Dermis blood vessel endothelial cell (primary cell): ENCODE measurements around the gene IGFLR1. TPM values are rescaled to one million over a fixed set of nuclear protein-coding genes. Genes with fewer than 3 reads are reported as not detected.
"Not testable (repeated sequence)": the region's sequence is repeated elsewhere in the genome, so short reads cannot be mapped to it uniquely, and the experiment has no call there.

Experiments
- DNase-seq: peaks from one replicate; pipeline ENCODE4 v3.0.0; 2010
- total RNA-seq: library from RNA; depleted of rRNA; stranded (reverse); fragments of >200 nt; gene quantifications from 2 replicates; pipeline ENCODE4 v1.2.3, GENCODE V29; 2014

Gene IGFLR1
- total RNA-seq, 1 donor from 2014 or later = 1.9 TPM

- DNase-seq = no peak
These were observed 35.0 kb upstream of the IGFLR1 start for GRCh38 chr19:35777086-35777841.

- DNase-seq = no peak
These were observed 34.0 kb upstream of the IGFLR1 start for GRCh38 chr19:35776102-35776788.

- peak; percentile 96 for DNase-seq
These were observed 33.2 kb upstream of the IGFLR1 start, which contains the start of gene ARHGAP33 for GRCh38 chr19:35775298-35776101. ARHGAP33 (plus strand) TSS chr19:35775564; CDS start chr19:35775659, 95 bp downstream.

GRCh38 chr19:35775046-35775297 is 32.7 kb upstream of the IGFLR1 start:
- no peak for DNase-seq

GRCh38 chr19:35774274-35775045 is 32.2 kb upstream of the IGFLR1 start:
- no peak for DNase-seq

GRCh38 chr19:35773020-35773806 is 31.0 kb upstream of the IGFLR1 start:
- DNase-seq = no peak

- DNase-seq = not testable (repeated sequence)
These were observed 30.1 kb upstream of the IGFLR1 start for GRCh38 chr19:35772362-35772761.

GRCh38 chr19:35768082-35768421 is 25.8 kb upstream of the IGFLR1 start:
- DNase-seq = no peak

- no peak for DNase-seq
These were observed 25.2 kb upstream of the IGFLR1 start for GRCh38 chr19:35767288-35768081.

GRCh38 chr19:35766571-35767104 is 24.4 kb upstream of the IGFLR1 start:
- DNase-seq = no peak

GRCh38 chr19:35764432-35765315 is 22.4 kb upstream of the IGFLR1 start:
- no peak for DNase-seq

- no peak for DNase-seq
These were observed 18.6 kb upstream of the IGFLR1 start for GRCh38 chr19:35760711-35761349.

GRCh38 chr19:35759697-35760096 is 17.4 kb upstream of the IGFLR1 start:
- no peak for DNase-seq

GRCh38 chr19:35757749-35758608 is 15.7 kb upstream of the IGFLR1 start, which contains the start of gene PROSER3:
PROSER3 (plus strand) TSS chr19:35758176; CDS start chr19:35758216, 40 bp downstream.
- DNase-seq = peak; percentile 99

GRCh38 chr19:35757231-35757748 is 15.0 kb upstream of the IGFLR1 start:
- DNase-seq = peak; percentile 58

- DNase-seq = peak; percentile 47
These were observed 14.4 kb upstream of the IGFLR1 start, which contains the start of gene HSPB6 for GRCh38 chr19:35756377-35757230. HSPB6 (minus strand) TSS chr19:35757029; CDS start chr19:35757008, 21 bp downstream.
